Stimulated activated CD4-positive, alpha-beta T cell treated with anti-CD3 and anti-CD28 coated beads, TNF-alpha, amount 100 ng/mL, for 4 hours (primary cell): ENCODE results near the gene CCDC126.
"Not testable (repeated sequence)": the region's sequence is repeated elsewhere in the genome, so short reads cannot be mapped to it uniquely, and the experiment has no call there.

Experiments used
- DNase-seq, 3 experiments: peaks; one replicate each; pipeline ENCODE4 v3.0.0-alpha.2; 2020; ENCODE audit warnings: low read depth in 3 of 3

The CCDC126 gene

DNA sequence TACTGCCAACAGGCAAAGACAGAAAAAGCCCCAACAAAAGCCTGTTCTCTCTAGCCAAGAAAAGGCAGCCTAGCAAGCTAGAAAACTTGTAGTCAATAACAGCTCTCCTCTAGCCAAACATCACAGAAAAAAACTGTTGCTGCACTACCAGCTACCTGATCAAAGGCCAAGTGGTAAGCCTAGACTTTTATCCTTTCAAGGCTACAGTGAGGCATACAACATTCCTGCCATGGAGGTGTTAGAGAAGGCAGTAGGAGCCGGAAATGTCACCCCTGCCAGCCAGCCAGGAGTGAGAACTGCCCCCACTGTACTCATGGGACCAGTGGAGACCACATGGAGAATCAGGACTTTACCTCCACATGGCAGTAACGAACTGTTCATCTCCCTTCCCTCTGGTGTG is 31.2 kb downstream of the CCDC126 start:
- no peak for DNase-seq

DNA sequence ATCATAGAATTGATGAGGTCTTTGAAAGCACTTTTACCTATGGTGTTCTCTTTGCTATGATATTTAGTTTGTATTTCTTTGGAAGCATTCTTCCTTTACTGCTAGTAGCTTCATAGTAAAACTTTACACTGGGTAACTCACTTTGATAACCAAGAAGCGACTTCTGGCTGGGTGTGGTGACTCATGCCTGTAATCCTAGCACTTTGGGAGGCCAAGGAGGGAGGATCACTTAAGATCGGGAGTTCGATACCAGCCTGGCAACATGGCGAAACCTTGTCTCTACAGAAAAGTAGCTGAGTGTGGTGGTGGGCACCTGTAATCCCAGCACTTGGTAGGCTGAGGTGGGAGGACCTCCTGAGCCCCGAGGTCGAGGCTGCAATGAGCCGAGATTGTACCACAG is 36.2 kb downstream of the CCDC126 start:
- no peak for DNase-seq

DNA sequence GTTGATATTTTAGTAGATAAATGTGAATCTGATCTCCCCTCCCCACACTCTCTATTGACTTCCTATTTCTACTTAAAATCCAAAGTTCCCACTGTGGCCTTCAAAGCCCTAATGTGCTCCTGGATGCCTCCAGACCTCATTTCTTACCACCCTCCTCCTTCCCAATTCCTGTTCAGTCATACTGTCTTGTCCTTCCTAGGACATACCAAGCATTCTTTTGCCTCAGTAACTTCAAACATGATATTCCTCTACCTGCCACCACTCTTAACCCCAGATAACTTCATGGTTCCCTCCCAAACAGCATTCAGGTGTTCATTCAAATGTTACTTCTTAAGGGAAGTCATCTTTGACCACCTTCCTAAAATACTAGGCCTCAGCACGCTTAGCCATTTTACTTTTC is 48.6 kb downstream of the CCDC126 start:
- no peak for DNase-seq

DNA sequence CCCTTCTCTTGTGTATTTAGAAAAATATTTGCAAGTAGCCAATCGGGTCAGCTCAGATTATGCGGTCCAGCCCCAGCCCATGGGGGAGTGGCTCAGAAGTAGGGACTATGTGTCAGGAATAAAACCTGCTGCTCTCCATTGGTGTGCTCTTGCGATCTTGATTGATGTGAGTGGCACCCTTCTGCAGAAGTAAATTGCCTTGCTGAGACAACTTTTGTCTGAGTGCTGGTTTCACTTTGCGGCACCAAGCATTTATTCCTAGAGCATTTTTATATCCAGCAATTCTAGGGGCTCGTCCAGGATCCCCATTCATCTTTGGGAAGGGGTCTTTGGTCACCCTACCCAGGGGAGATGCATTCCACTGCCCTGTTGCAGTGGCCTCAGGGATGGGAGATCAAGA is 56.8 kb downstream of the CCDC126 start:
- no peak for DNase-seq

DNA sequence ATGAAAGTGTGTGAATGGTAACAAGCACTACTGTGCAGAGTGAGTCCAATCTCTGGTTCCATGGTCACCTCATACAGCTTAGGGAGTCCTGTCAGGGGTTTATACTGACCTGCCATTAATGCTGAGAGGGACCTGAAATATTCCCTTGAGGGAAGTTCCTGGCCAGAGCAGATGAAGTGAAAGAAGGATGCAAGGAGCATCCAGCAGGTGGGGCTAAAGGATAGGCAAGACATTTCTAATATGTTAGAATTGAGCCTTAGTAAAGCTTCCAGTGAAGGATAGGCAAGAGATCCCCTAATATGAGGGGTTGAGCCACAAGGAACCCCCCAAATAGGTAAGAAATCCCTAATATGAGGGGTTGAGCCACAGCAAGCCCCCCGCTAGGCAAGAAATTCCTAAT is 57.3 kb downstream of the CCDC126 start:
- DNase-seq = no peak

DNA sequence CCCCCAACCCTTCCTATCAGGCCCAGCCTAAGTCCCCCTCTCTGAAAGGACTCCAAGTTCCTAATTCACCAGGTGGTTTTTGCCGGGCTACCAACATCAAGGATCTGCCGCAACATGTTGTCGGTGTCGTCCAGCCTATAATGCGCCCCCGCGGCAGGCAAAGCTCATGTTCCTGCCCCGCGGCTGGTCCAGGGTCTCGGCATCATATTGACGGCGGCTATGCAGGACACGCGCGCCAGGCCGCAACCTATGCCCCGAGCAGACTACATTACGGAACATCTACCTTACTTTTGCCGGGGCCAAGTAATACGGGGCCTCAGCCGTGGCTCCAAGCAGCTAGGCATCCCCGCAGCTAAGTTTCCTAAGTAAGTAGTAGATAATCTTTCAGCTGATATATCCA is 58.3 kb downstream of the CCDC126 start:
- DNase-seq = no peak

DNA sequence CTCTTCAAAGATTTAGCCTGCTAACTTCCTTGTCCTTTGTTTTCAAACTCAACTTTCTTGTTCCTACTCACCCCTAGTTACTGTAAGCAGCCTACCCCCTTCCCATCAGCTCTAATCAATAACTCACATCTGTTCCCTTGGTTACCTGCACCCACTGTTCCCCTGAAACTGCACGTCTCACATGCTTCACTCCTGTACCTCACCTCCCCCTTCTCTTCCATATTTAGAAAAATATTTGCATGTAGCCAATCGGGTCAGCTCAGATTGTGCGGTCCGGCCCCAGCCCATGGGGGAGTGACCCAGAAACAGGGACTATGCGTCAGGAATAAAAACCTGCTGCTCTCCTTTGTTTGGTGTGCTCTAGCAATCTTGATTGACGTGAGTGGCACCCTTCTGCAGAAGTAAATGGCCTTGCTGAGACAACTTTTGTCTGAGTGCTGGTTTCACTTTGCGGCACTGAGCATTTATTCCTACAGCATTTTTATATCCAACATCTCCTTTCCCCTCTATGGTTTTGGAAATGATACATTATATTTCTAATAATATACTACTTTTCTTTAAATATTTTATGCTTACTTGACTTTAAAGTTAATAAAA is 61.7 kb downstream of the CCDC126 start:
- no peak for DNase-seq

DNA sequence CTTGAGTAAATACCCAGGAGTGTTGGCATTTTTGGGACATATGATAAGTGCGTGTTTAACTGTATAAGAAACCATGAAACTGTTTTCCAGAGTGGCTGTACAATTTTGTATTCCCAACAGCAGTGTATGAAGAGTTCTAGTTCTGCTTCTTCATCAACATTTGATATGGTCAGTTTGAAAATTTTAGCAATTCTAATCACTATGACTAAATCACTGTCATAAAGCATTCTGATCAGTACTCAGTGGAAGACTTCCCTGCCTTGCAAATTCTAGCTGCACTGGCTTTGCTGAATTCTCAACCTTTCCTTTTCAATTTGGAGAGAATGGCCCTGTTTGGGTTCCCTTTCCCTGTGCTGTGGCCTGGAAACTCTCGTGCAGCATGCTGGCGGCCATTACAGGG is 64.2 kb downstream of the CCDC126 start:
- no peak for DNase-seq

DNA sequence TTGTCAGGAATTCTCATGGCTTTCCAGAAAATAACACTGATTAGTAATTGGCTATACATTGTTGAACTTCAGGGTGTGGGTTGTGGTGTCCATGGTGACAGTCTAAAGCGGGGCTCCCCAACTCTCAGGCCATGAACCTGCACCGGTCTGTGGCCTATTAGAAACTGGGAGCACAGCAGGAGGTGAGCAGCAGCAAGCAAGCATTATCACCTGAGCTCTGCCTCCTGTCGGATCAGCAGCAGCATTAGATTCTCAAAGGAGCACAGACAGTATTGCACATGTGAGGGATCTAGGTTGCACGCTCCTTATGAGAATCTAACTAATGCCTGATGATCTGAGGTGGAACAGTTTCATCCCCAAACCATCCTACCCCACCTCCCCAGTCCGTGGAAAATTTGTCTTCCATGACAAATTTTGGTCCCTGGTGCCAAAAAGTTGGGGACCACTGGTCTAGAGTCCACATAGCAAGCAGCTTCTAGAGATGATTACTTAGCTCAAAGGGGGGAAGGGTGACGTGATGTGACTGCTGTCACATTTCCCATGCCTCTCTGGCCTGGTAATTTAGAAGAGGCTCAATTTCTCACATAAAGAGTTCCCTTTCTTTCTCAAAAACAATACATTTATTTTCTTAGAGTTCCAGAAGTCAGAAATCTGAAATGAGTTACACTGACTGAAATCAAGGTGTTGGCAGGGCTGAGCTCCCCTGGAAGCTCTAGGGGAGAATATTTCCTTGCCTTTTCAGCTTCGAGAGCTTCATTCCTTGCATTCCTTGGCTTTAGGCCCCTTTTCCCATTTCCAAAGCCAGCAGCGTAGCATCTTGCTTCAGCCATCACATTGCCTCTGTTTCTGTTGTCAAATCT is 65.2 kb downstream of the CCDC126 start:
- DNase-seq = no peak

DNA sequence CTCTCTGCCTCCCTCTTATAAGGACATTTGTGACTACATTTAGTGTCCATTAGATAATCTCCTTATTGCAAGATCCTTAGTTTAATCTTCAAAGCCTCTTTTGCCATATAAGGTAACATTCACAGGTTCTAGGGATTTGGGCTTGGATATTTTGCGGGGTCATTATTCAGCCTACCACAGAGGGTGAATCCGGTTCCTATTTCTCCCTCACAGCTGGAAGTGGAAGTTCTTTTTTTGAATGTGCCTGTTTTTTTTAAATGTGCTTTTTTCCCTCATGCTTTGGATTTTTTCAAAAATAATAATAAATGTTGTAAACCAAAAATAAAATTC is 65.8 kb downstream of the CCDC126 start:
- DNase-seq = no peak

DNA sequence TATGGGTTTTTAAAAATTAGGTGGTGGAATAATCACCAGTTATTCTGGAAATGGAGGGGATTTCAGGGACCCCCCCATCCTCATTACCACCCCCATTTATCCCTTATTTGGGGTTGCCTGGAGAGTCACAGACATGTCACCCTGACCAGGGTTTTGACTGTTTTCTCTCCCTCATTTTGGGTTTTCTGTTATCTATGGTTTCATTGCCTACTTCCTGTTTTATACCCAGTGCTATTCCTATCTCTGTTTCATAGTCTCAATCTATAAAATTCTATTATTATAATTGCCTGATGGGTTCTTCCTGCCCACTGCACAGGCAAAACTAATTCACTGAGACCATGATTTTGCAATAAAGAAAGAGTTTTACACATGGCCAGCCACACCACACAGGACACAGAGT is 66.9 kb downstream of the CCDC126 start:
- no peak for DNase-seq

DNA sequence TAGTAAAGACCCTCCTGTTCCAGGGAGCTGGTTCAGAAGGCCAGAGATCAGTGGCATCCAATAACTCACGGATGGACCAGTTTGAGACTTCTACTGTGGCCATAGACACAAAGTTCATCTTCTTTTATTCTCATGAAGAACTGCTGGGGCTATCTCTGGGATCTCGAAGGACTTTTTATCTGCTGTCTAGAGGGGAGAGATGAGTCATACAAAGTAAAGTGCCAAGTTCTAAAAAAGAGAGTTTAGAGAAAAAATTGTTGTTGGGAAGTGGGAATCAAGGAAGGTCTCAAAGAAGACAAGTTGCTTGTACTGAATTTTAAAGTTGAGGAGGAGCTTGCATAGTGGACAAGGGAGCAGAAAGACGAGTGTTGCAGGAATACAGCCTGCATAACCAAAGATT is 74.9 kb downstream of the CCDC126 start:
- no peak for DNase-seq

DNA sequence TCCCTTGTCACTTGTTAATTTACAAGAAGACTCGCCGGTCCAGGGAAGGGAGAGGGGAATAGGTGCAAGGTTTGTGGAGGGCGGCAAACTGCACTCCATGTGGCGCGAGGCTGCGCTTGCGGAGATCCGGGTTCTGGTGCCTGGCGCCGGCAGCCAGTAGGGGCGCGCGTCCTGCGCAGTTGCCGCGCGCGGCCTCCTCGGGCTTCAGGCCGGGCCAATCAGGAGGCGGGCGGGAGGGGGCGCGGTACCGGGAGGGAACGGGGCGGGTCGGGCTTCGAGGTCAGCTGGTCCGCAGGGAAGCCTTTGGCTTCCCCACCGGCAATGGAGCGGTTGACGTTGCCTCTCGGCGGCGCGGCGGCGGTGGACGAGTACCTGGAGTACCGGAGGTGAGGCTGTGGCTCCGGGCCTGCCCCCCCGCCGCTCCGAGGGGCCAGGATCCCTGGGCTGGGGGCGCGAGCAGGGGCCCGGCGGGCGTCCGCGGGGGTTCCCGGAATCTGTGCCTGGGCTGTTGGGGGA is 82.8 kb downstream of the CCDC126 start, which contains the start of gene FAM221A:
Gene FAM221A (plus strand): TSS at position 302 of the 516 bp plus-strand sequence. CDS start 20 bp downstream, at position 322.
- DNase-seq = peak; percentile 58 to 63 (median 60)

DNA sequence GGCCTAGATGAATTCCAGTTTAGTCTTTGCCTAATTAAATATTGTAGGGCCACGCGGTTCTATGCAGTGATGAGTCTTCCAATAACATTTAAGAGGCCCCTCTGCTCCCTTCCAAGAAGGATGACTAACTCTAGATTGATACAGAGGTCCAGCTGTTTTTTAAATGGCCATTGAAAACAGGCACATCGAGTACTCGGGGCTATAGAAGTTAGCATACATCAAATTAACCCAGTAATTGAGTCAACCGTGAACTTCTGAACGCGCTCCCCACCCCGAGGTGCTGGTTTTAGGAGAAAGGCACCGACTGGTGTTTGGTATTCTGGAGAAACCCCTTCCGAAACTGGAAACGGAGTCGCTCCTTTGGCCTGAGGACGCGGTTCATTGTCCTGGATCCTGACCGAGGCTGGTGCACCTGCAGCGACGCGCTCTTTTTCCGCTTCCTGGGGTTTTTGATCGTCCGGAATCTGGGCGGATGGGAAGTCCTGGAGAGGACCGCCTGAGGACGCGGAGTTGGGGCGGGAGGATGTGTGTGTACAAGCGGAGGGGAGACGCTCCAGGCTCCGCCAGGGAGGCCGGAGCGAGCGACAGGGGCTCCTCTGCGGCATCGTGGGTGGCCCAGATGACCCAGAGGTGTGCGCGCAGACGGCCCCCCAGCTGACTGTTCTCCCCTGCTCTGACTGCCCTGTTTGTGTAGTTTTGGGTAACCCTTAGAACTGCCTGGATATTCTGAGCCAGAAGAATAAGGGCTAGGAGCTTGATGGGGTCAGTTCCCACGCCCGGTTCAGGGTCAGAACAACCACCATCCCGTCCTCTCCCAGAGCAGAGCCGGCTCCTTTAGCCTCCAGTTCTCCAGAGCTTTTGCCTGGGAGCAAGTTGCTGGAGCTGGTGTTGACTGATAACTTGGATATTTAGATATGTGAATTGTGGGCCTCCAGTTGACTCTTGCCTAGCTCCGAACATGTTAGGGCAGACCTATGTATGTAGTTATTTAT is 83.5 kb downstream of the CCDC126 start:
- peak in 2 of 3 experiments; percentile 9 for DNase-seq

DNA sequence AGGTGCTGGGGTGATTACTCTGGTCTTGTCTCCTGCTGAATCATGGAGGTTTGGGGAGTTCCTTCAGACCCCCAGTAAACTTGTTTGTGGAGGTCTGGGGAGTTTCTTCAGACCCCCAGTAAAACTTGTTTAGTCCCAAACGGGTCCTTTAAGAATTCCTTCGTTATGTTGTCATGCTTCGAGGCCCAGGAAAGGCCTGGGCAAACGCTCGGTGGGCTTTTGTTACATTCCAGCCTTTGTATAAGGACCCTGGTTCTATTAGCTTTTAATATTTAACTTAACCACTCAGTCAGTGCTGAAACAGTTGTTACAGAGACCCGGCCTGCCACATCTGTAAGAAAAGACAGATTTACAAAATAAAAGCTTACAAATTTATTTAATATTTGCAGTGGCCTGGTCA is 86.9 kb downstream of the CCDC126 start:
- DNase-seq = not testable (repeated sequence)

DNA sequence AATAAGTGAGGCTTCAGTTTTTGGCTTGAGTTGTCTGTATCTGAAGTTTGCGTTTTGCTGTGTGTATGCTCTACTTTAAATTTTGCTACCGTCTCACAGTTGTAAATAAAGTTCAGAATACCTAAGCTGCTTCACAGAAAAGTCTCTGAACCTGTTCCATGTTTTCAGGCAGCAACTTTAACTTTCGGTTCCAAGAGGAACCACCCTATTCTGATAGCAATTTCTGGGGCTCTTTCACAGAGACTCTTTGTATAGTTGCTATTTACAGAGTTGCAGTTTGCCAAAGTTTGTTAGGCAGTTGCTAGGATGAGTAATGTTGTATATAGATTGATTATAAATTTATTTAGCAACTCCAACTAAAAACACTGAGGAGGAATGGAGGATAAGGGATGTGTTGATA is 88.5 kb downstream of the CCDC126 start:
- DNase-seq = no peak

DNA sequence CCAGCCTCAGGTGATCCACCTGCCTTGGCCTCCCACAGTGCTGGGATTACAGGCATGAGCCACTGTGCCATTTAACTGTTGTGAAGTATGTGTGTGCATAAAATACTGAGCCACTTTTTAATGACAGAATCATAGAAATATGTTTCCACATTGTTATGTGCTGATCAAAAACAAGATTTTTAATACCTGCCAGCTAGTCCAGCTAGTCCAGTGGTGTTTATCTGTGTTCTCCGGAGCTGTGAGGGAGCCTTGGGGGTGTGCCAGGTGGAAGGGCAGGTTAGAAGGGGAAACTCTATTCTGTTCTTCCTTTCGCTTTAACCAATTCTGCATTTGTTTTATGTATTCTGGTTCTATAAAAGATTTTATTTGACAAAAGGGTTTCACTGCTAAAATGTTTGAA is 89.8 kb downstream of the CCDC126 start:
- no peak for DNase-seq

DNA sequence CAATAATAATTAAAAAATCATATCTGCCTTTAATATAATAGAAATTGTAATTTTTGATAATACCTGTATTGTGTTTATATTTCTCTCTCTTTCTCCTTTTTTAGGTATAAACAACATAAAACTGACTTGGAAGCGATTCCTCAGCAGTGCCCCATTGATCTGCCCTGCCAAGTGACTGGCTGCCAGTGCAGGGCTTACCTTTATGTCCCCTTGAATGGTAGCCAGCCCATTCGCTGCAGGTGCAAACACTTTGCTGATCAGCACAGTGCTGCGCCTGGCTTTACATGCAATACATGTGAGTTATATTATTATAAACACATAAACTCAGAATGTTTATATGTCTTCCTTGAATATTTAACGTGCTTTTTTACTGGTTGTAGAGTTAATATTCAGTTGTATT is 92.0 kb downstream of the CCDC126 start:
- DNase-seq = no peak

DNA sequence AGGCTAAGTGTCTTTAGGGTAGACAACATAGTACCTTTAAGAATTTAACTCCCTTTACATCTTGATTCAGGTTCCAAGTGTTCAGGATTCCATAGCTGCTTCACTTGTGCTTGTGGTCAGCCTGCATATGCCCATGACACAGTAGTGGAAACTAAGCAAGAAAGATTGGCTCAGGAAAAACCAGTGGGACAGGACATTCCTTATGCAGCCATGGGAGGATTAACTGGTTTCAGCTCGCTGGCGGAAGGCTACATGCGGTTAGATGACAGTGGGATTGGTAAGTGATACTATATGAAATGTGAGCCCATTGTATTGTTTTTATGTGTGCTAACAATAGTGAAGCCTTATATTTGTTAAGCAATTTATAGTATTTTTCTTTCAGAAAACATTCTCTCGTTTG is 94.1 kb downstream of the CCDC126 start:
- no peak for DNase-seq

DNA sequence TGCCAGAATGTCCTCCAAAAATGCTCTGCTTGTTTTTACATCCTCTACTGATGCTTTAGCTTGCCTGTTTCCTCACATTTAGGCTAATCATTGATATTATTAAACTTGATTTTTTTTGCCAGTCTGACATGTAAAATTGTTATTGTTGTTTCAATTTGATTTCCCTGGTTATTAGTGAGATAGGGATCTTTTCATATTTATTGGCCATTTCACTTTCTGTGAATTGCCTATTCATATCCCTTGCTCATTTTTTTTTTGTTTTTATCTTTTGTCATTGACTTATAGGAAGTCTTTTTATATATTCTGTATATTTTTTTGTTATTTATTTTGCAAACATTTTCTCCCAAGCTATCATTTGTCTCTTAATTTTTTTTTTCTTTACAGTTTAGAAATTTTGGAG is 96.0 kb downstream of the CCDC126 start:
- no peak for DNase-seq
